ENCODE measurements around the gene BTBD7.

- TF ChIP-seq EZH2 (IDR thresholded peaks at IDR 0.05; ENCODE audit: low read depth) = no peak
- no peak for TF ChIP-seq CTCF (conservative IDR thresholded peaks at IDR 0.05)
Measured at GRCh38 chr14:93347850-93348249, 15.0 kb upstream of the BTBD7 start.
